SU-DHL-6 (cell line): ENCODE measurements around the gene ZFP36L1.

Experiments used
- H2AFZ ChIP-seq: fragments of 200-600 bp; sonication (generic); 2 replicates; pipeline ENCODE4 v1.6.1; 2014; ENCODE audit warnings: low read depth, mild to moderate bottlenecking, moderate library complexity, mixed read lengths, antibody characterized with exemption, low read length; ENCODE audit not compliant: severe bottlenecking
- H3F3A ChIP-seq: fragments of 200-600 bp; shearing (Covaris generic); 2 replicates; pipeline ENCODE4 v1.6.0; 2016; ENCODE audit warnings: antibody characterized with exemption, mild to moderate bottlenecking; ENCODE audit not compliant: insufficient read depth
- H3K27ac ChIP-seq: fragments of 200-600 bp; sonication (generic); 2 replicates; pipeline ENCODE4 v1.5.1; 2016; ENCODE audit warnings: low read depth, mild to moderate bottlenecking, low read length, moderate library complexity, mixed read lengths
- H3K27me3 ChIP-seq: fragments of 200-600 bp; sonication (generic), shearing (Covaris generic); 2 replicates; pipeline ENCODE4 v1.6.0; 2014; ENCODE audit warnings: mild to moderate bottlenecking, low read length
- H3K36me3 ChIP-seq: fragments of 200-600 bp; sonication (generic); 2 replicates; pipeline ENCODE4 v1.6.1; 2014; ENCODE audit warnings: mild to moderate bottlenecking, low read length, mixed read lengths
- H3K4me2 ChIP-seq: fragments of 300-600, 200-600 bp; shearing (Covaris generic), sonication (generic); 2 replicates; pipeline ENCODE4 v1.6.0; 2014; ENCODE audit warnings: low read length, low read depth, mild to moderate bottlenecking; ENCODE audit not compliant: poor library complexity, severe bottlenecking
- H3K4me3 ChIP-seq: fragments of 200-600 bp; sonication (generic); 2 replicates; pipeline ENCODE4 v1.5.1; 2014; ENCODE audit warnings: antibody characterized with exemption, low read length, mild to moderate bottlenecking, mixed read lengths; ENCODE audit not compliant: insufficient read depth, poor library complexity, severe bottlenecking
- H3K79me2 ChIP-seq: fragments of 200-600 bp; sonication (generic); 2 replicates; pipeline ENCODE4 v1.6.1; 2014; ENCODE audit warnings: mild to moderate bottlenecking, low read length, moderate library complexity; ENCODE audit not compliant: insufficient read depth
- H3K9ac ChIP-seq: fragments of 200-600 bp; sonication (generic); 2 replicates; pipeline ENCODE4 v1.7.0; 2014; ENCODE audit warnings: mild to moderate bottlenecking, low read length
- H3K9me2 ChIP-seq: fragments of 200-600 bp; sonication (generic); replicated peaks from 2 replicates; pipeline ENCODE4 v1.6.1; 2014; ENCODE audit warnings: low read length; ENCODE audit not compliant: insufficient read depth
- H3K9me3 ChIP-seq: fragments of 200-600 bp; sonication (generic); 2 replicates; pipeline ENCODE4 v1.6.1; 2014; ENCODE audit warnings: low read length, mixed read lengths; ENCODE audit not compliant: insufficient read depth
- H4K20me1 ChIP-seq: fragments of 200-600 bp; sonication (generic); 2 replicates; pipeline ENCODE4 v1.6.1; 2014; ENCODE audit warnings: low read depth, mild to moderate bottlenecking, antibody characterized with exemption, low read length, moderate library complexity, mixed read lengths
- EZH2phosphoT487 ChIP-seq: fragments of 200-600 bp; sonication (generic), shearing (Covaris generic); conservative IDR thresholded peaks from 2 replicates; pipeline ENCODE4 v1.6.1; 2018; ENCODE audit warnings: mild to moderate bottlenecking, antibody characterized with exemption, low read length, moderate library complexity, mixed read lengths
- TF ChIP-seq, protein P1 (sequence below): fragments of 200-600 bp; sonication (generic); IDR thresholded peaks from one replicate; pipeline ENCODE4 v1.5.1; 2017; ENCODE audit warnings: antibody characterized with exemption, mild to moderate bottlenecking, low read length, moderate library complexity; ENCODE audit not compliant: insufficient read depth, poor library complexity, severe bottlenecking

Gene ZFP36L1

DNA sequence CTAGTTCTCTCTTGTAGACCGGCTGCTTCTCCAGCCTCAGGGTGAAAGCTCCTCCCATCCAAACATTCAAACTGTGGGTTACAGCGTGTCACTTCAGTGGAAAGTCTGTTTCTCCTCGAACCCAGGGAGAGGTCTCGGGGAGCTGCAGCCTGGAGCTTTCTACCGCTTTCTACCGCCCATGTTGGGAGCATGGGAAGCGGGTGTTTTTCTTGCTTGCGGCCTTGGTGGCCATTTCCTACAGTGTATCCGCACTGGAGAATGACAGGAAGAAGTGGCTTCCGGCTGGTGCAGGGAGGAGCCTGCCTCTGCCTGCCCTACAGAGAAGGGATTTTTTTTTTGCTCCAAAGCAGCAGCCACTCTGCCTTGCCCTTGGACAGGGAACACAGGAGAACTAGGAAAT is 21.2 kb downstream of the ZFP36L1 start:
- H3K27ac ChIP-seq = no peak overlapping the region
- TF ChIP-seq, protein P1, sequence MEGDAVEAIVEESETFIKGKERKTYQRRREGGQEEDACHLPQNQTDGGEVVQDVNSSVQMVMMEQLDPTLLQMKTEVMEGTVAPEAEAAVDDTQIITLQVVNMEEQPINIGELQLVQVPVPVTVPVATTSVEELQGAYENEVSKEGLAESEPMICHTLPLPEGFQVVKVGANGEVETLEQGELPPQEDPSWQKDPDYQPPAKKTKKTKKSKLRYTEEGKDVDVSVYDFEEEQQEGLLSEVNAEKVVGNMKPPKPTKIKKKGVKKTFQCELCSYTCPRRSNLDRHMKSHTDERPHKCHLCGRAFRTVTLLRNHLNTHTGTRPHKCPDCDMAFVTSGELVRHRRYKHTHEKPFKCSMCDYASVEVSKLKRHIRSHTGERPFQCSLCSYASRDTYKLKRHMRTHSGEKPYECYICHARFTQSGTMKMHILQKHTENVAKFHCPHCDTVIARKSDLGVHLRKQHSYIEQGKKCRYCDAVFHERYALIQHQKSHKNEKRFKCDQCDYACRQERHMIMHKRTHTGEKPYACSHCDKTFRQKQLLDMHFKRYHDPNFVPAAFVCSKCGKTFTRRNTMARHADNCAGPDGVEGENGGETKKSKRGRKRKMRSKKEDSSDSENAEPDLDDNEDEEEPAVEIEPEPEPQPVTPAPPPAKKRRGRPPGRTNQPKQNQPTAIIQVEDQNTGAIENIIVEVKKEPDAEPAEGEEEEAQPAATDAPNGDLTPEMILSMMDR = no peak
- no peak for TF ChIP-seq EZH2phosphoT487
- no peak overlapping the region for H3K4me3 ChIP-seq
- H3K9ac ChIP-seq = no peak overlapping the region
- no peaks in the 10 kb centered on the region for H4K20me1 ChIP-seq
- H3K9me3 ChIP-seq = no peaks in the 10 kb centered on the region
- H3K9me2 ChIP-seq = no peaks in the 10 kb centered on the region
- H3K4me2 ChIP-seq = no peak overlapping the region
- no peaks in the 10 kb centered on the region for H3F3A ChIP-seq
- no peaks in the 10 kb centered on the region for H3K27me3 ChIP-seq
- no peak overlapping the region for H2AFZ ChIP-seq
- H3K36me3 ChIP-seq = no peaks in the 10 kb centered on the region
- no peaks in the 10 kb centered on the region for H3K79me2 ChIP-seq

DNA sequence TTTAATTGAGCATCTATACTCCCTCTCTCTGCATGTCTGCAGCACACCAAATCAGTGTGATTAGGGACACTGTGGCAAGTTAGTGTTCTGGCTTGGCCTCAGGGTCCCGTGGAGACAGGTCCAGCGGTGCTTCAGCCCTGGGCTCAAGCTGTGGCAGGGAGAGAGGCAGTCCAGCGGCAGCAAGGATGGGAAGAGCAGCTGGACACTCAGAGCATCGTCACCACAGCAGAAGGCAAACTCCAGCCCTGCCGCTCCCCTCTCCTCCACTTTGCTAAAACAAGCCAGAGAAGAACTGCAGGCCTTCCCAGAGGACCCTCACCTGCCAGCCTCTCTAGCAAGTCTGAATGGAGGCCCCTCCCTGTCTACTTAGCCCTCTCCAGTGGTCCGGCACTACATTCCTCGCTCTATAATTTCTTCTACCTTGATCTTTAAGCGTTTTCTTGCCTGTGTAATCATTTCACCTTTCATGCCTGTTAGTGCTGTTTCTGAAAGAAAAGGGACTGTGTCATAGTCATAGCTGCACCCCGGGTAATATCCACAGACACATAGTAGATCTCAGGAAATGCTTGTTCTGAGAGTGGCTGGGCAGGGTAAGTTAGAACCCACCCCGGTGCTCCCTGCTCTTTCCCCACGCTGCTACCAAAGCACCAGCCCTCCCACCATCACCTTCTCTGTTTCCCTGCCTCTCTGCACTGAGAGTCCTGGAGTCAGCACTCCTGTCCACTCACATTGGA is 22.1 kb downstream of the ZFP36L1 start:
- Histone ChIP-seq H3K4me2 (no peak overlapping the region), H3K9ac (no peak overlapping the region), H2AFZ (no peak overlapping the region), H3K9me2 (no peaks in the 10 kb centered on the region), H3F3A (no peaks in the 10 kb centered on the region), H3K27ac (no peak overlapping the region), H4K20me1 (no peaks in the 10 kb centered on the region), H3K27me3 (no peaks in the 10 kb centered on the region), H3K4me3 (no peak overlapping the region), H3K79me2 (no peaks in the 10 kb centered on the region), H3K9me3 (no peaks in the 10 kb centered on the region), H3K36me3 (no peaks in the 10 kb centered on the region)
- TF ChIP-seq, protein P1 = no peak
- TF ChIP-seq EZH2phosphoT487 = no peak

- no peaks in the 10 kb centered on the region for H3K36me3 ChIP-seq
- H2AFZ ChIP-seq = no peak overlapping the region
- H4K20me1 ChIP-seq = no peaks in the 10 kb centered on the region
- H3K9me2 ChIP-seq = no peaks in the 10 kb centered on the region
- H3K79me2 ChIP-seq = no peaks in the 10 kb centered on the region
- no peak for TF ChIP-seq EZH2phosphoT487
- TF ChIP-seq, protein P1 = no peak
- no peaks in the 10 kb centered on the region for H3F3A ChIP-seq
- no peak overlapping the region for H3K27ac ChIP-seq
- no peak overlapping the region for H3K4me2 ChIP-seq
- H3K27me3 ChIP-seq = no peaks in the 10 kb centered on the region
- H3K4me3 ChIP-seq = no peak overlapping the region
- H3K9ac ChIP-seq = no peak overlapping the region
- H3K9me3 ChIP-seq = no peaks in the 10 kb centered on the region
These were observed 22.8 kb downstream of the ZFP36L1 start for GRCh38 chr14:68770051-68770450.
